T-cell (primary cell): ENCODE data around the gene SRR. TPM values are rescaled to one million over a fixed set of nuclear protein-coding genes. Genes with fewer than 3 reads are reported as not detected.
"Not testable (repeated sequence)": the region's sequence is repeated elsewhere in the genome, so short reads cannot be mapped to it uniquely, and the experiment has no call there.

Source experiments
- ATAC-seq, 4 experiments: fragments of 200-7000 bp in 3 of 4; fragments of 150-1000 bp in 1 of 4; cut with Tn5 transposase; replicated peaks in 1 of 4; 1 replicate in 3 of 4; 2 replicates in 1 of 4; pipeline ENCODE4 v1.10.0; 2021; ENCODE audit warnings: moderate library complexity in 3 of 4, mild to moderate bottlenecking in 2 of 4, moderate number of reproducible peaks in 1 of 4
- CTCF ChIA-PET, 2 donors: fragments of 300-600 bp; sonication (Branson Sonifier 250); formaldehyde crosslinking; loops; one replicate each; lab custom pipeline; 2022; ENCODE audit warnings: antibody characterized with exemption in 2 of 2; lab: Charles Lee
- POLR2A ChIA-PET, 2 donors: fragments of 300-600 bp; sonication (Branson Sonifier 250); formaldehyde crosslinking; loops; one replicate each; lab custom pipeline; 2022; ENCODE audit warnings: antibody characterized with exemption in 2 of 2; lab: Charles Lee
- DNase-seq, 35 experiments: peaks; one replicate each; pipeline versions ENCODE4 v3.0.0 to v3.0.0-alpha.2; 2013 to 2023
- H3K27ac ChIP-seq: one replicate; pipeline ENCODE4 v1.5.1; 2013; ENCODE audit warnings: low read length
- H3K27me3 ChIP-seq, 2 experiments: replicated peaks in 1 of 2; 1 replicate in 1 of 2; 2 replicates in 1 of 2; pipeline versions ENCODE4 v1.6.1 to v1.7.0; 2013; ENCODE audit warnings: low read length in 1 of 2, mixed read lengths in 1 of 2; ENCODE audit not compliant: control insufficient read depth in 2 of 2, insufficient read depth in 2 of 2; ENCODE audit errors: extremely low read depth in 1 of 2
- H3K36me3 ChIP-seq, 2 donors: 1 replicate in 1 of 2; 2 replicates in 1 of 2; pipeline versions ENCODE4 v1.6.1 to v1.7.0; 2013; ENCODE audit warnings: low read length in 1 of 2; ENCODE audit not compliant: control insufficient read depth in 2 of 2, insufficient read depth in 1 of 2; ENCODE audit errors: extremely low read depth in 1 of 2
- H3K4me1 ChIP-seq, 2 experiments: 1 replicate in 1 of 2; 2 replicates in 1 of 2; pipeline versions ENCODE4 v1.6.1 to v1.7.0; 2013; ENCODE audit warnings: low read length in 2 of 2, mixed read lengths in 1 of 2; ENCODE audit not compliant: insufficient read depth in 2 of 2, control insufficient read depth in 1 of 2; ENCODE audit errors: extremely low read depth in 1 of 2
- H3K4me3 ChIP-seq, 2 donors: 1 replicate in 1 of 2; 2 replicates in 1 of 2; pipeline versions ENCODE4 v1.5.1 to v1.7.0; 2013; ENCODE audit warnings: mild to moderate bottlenecking in 2 of 2, low read length in 1 of 2, moderate library complexity in 1 of 2; ENCODE audit not compliant: control insufficient read depth in 1 of 2; ENCODE audit errors: extremely low read depth in 1 of 2
- H3K9me3 ChIP-seq: 2 replicates; pipeline ENCODE4 v1.7.0; 2013
- H3K27ac Mint-ChIP-seq, 2 donors: one replicate each; pipeline ENCODE4 v1.8.0; 2020 to 2021; ENCODE audit warnings: mild to moderate bottlenecking in 2 of 2, mixed read lengths in 2 of 2
- H3K27me3 Mint-ChIP-seq, 2 donors: one replicate each; pipeline ENCODE4 v1.8.0; 2021 to 2022; ENCODE audit warnings: mixed read lengths in 2 of 2
- H3K36me3 Mint-ChIP-seq: one replicate; pipeline ENCODE4 v1.8.0; 2021; ENCODE audit warnings: mixed read lengths
- H3K4me1 Mint-ChIP-seq, 3 donors: one replicate each; pipeline ENCODE4 v1.8.0; 2020 to 2022; ENCODE audit warnings: mixed read lengths in 3 of 3, mild to moderate bottlenecking in 1 of 3
- H3K4me3 Mint-ChIP-seq, 3 donors: one replicate each; pipeline ENCODE4 v1.8.0; 2020 to 2022; ENCODE audit warnings: mild to moderate bottlenecking in 3 of 3, mixed read lengths in 3 of 3, moderate library complexity in 3 of 3
- H3K9me3 Mint-ChIP-seq, 3 donors: one replicate each; pipeline ENCODE4 v1.8.0; 2020 to 2022; ENCODE audit warnings: mixed read lengths in 3 of 3
- WGBS: methylation state at CpG from one replicate; pipeline ENCODE4 v1.1.5; 2013; ENCODE audit warnings: missing lambda C conversion rate; ENCODE audit not compliant: insufficient coverage; 5-methylcytosine and 5-hydroxymethylcytosine counted together
- total RNA-seq, 35 experiments: library from RNA in 6 of 35; stranded (reverse) in 6 of 35; fragments of 120-200 nt in 1 of 35; gene quantifications; one replicate each; pipeline versions ENCODE4 v1.2.1 to v1.2.4 and lab custom pipeline; 2013 to 2026

The SRR gene, protein sequence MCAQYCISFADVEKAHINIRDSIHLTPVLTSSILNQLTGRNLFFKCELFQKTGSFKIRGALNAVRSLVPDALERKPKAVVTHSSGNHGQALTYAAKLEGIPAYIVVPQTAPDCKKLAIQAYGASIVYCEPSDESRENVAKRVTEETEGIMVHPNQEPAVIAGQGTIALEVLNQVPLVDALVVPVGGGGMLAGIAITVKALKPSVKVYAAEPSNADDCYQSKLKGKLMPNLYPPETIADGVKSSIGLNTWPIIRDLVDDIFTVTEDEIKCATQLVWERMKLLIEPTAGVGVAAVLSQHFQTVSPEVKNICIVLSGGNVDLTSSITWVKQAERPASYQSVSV
- total RNA-seq: 1 to 10 TPM; 3.5 to 8.8 (median 5.2) TPM
- total RNA-seq (2013): 7.2 TPM
- total RNA-seq (lab: John Stamatoyannopoulos, UW): 0.63 to 6.1 (median 3.0) reads per million in 29 experiments

DNA sequence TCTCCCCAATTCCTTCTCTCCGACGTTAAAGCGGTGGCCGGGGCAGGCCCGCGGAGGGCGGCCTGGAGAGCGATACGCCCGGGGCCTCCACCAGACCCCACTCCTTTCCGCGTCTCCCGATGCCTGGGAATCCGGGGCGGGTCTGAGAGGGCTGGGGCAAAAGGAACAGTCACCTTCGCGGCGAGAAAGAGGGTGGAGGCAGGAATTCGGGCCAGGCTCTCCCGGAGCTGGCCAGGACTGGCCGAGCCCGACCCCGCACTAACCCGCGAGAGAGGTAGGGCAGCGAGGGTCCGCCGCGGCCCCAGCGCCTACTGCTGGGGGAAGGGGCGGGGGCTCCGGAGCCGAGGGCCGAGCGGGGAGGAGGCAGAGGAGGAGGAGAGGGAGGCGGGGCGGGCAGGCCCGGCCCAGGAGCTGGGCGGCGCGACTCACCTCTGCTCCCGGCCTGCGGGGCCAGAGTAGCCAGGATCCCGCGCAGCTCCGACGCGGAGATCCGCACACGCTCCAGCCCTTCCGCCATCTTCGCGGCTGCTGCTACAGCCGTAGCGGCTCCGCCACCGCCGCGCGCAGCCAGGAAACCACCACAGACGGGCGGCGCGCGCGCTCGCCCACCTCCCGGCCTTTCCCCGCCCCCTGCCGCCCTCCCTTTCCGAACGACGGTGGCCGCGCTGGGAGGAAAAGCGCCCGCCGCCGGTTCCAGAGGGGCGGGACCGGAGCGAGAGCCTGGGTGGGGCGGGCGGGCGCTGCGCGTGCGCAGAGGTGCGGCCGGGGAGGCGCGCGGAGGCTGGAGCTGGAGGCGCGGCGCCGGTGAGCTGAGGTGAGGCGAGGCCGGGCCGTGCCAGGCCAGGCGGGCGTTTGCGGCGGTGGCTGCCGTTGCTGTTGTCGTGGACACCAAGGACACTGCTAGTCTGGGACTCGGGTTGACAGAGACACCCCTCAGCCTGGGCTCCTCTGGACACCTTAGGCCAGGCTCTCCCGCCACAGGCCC, at the start of gene SRR, which contains the start of gene SMG6:
Gene SRR, plus strand, starts transcription at position 747 of the 985 bp plus-strand sequence. CDS start 11,611 bp downstream, outside the sequence.
Gene SMG6, minus strand, starts transcription at position 582 of the 985 bp plus-strand sequence. Its CDS starts 65 bp downstream, at position 517.
- CTCF ChIA-PET: no interaction called here
- peaks cover 42 to 54% (median 46%) of the 10 kb centered on the region in 3 donors for H3K4me1 Mint-ChIP-seq
- no peaks in the 10 kb centered on the region for H3K27me3 Mint-ChIP-seq

DNA sequence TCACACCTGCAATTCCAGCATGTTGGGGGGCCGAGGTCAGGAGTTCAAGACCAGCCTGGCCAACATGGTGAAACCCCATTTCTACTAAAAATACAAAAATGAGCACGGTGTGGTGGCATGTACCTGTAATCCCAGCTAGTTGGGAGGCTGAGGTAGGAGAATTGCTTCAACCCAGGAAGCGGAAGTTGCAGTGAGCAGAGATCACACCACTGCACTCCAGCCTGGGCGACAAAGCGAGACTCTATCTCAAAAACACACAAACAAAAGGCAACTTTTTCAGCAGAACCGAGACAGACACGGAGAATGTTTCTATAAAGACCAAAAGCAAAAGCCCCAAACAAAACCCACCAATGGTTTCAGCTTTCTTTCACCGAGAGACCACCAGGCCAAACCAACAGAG, 44.9 kb upstream of the SRR start:
- H3K4me3 ChIP-seq, ATAC-seq, H3K9me3 ChIP-seq, DNase-seq, H3K27me3 Mint-ChIP-seq, H3K36me3 ChIP-seq, H3K9me3 Mint-ChIP-seq, H3K27me3 ChIP-seq: not testable (repeated sequence)
- WGBS: no CpG with 5 or more reads among the region's 8 CpGs
- Mint-ChIP-seq H3K36me3 (peaks cover 32% of the 10 kb centered on the region), H3K4me3 (peak overlapping the region; percentile 63 to 72 (median 69)), H3K4me1 (peaks cover 68 to 73% (median 69%) of the 10 kb centered on the region in 3 donors), H3K27ac (peak overlapping the region; percentile 93 to 97)
- H3K4me1 ChIP-seq: peaks cover 48 to 66% of the 10 kb centered on the region in 2 experiments
- POLR2A ChIA-PET: interaction anchor here (0.7 to 1.1 kb wide), 2 partner anchors 78 to 204 kb away, joined by 3 read pairs; partner anchors contain the start of genes HIC1 (in 1 of the 2) and TSR1 (in 1 of the 2)
- CTCF ChIA-PET: interaction anchor here in 1 of 2 donors (0.8 to 2.0 kb wide), 2 partner anchors 14 to 22 kb away, joined by 4 to 10 read pairs; no protein-coding TSS in a partner anchor
- peak overlapping the region; percentile 92 for H3K27ac ChIP-seq

More for the DNA sequence above, at the start of gene SRR, which contains the start of gene SMG6:
- peak within 1 kb of the TSS; percentile 79 to 90 for H3K4me3 ChIP-seq
- peaks cover 7 to 29% of the 10 kb centered on the region in 2 experiments for H3K4me1 ChIP-seq
- H3K9me3 ChIP-seq: no peaks in the 10 kb centered on the region
- Mint-ChIP-seq H3K27ac (peak within 1 kb of the TSS; percentile 75 to 86), H3K9me3 (no peaks in the 10 kb centered on the region), H3K36me3 (peaks cover 13% of the 10 kb centered on the region), H3K4me3 (peak within 1 kb of the TSS; percentile 85 to 92 (median 88))
- H3K27ac ChIP-seq: peak within 1 kb of the TSS; percentile 58
- no peaks in the 10 kb centered on the region for H3K27me3 ChIP-seq
- ATAC-seq (peak; percentile 84 to 93 (median 86)), DNase-seq (peak; percentile 87 to 97 (median 95))
- peaks cover 7 to 18% of the 10 kb centered on the region in 2 donors for H3K36me3 ChIP-seq
- POLR2A ChIA-PET: interaction anchor here (0.6 to 1.0 kb wide), 3 partner anchors 27 to 199 kb away, joined by 3 to 7 read pairs (median 4); no protein-coding TSS in a partner anchor
- WGBS: under 1% methylated on average over 97 of the region's 108 CpGs

DNA sequence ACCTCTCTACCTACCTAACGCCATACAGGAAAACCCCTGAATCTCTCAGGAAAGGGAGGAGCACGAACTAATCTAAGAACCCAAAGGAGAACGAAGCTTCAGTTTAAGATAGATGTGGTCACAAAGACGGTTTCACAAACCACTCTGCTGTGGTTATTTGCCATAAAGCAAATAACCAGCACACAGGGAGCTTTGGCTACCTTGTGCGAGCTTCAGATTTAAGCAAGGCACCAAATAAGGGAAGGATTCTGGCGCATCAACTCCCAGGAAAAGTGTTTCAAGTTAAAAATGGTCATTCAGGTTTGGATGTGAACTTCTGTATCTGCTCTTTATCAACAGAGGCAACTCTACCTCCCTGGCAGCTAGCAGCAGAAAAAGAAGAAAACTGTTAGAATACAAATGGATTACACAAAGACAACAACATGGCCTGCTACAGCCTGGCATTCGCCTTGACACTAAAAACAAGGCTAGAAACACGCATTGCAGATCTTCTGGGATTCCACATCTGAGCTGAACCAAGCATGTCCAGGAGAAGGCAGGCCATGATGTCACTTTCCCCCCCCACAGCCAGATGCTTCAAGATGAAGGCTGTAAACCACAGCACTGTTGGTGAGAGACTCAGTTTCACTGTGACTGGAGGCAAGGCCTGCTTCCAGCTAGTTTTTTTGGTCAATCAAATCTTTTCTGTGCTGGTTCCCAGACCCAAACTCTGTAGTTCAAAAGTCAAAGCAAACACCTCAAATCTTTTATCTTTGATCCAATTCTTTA, 43.8 kb upstream of the SRR start:
- Mint-ChIP-seq H3K4me3 (peak overlapping the region; percentile 58 to 72 (median 63)), H3K36me3 (peaks cover 27% of the 10 kb centered on the region), H3K9me3 (no peaks in the 10 kb centered on the region), H3K27me3 (no peaks in the 10 kb centered on the region), H3K4me1 (peaks cover 68 to 73% (median 70%) of the 10 kb centered on the region in 3 donors), H3K27ac (peak overlapping the region; percentile 93 to 97)
- peak overlapping the region; percentile 92 for H3K27ac ChIP-seq
- H3K9me3 ChIP-seq: no peaks in the 10 kb centered on the region
- H3K36me3 ChIP-seq: no peaks in the 10 kb centered on the region
- ATAC-seq (peak; percentile 58 to 82 (median 65)), DNase-seq (peak in 34 of 35 experiments; percentile 8 to 83 (median 46))
- peaks cover 51 to 70% of the 10 kb centered on the region in 2 experiments for H3K4me1 ChIP-seq
- peak overlapping the region in 1 of 2 donors; percentile 11 for H3K4me3 ChIP-seq
- ChIA-PET POLR2A (interaction anchor here (0.6 to 1.1 kb wide), 5 partner anchors 9 to 439 kb away, joined by 3 to 6 read pairs (median 3); partner anchors contain the start of gene TSR1 (in 1 of the 2)), CTCF (interaction anchor here in 1 of 2 donors (0.6 to 0.8 kb wide), 4 partner anchors 15 to 680 kb away, joined by 3 to 10 read pairs (median 6); no protein-coding TSS in a partner anchor)
- no peaks in the 10 kb centered on the region for H3K27me3 ChIP-seq
- WGBS: 0% methylated on average over 3 of the region's 8 CpGs

DNA sequence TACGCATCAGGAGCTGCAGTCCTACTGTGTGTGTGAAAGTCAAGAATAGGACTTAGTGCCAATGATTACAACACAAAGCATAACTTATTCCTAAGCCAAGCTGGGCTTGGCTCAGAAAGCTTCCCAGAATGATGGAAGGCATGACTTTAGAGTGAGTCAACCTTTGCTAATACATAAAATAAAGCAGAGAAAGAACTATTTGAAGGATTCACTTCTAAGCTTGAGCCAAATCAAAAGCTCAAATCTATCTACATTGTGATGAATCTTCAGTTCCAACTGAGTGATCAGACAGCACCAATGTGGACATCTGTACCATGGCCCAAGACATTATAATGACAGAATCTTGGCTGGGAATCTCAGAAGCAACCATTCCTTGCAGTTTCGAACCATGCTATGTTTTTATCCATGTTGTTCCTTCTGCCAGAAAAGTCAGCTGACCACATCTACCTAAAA, 41.6 kb upstream of the SRR start:
- Mint-ChIP-seq H3K36me3 (peaks cover 24% of the 10 kb centered on the region), H3K9me3 (no peaks in the 10 kb centered on the region), H3K4me3 (peak overlapping the region in 1 of 3 donors; percentile 49), H3K4me1 (peaks cover 89 to 90% (median 89%) of the 10 kb centered on the region in 3 donors), H3K27me3 (no peaks in the 10 kb centered on the region), H3K27ac (peak overlapping the region; percentile 95 to 99)
- ATAC-seq (no peak), DNase-seq (no peak)
- Histone ChIP-seq H3K4me1 (peaks cover 72 to 89% of the 10 kb centered on the region in 2 experiments), H3K27ac (peak overlapping the region; percentile 94), H3K27me3 (no peaks in the 10 kb centered on the region), H3K36me3 (no peaks in the 10 kb centered on the region), H3K9me3 (no peaks in the 10 kb centered on the region), H3K4me3 (no peak overlapping the region)
- WGBS: 100% methylated on average over 1 of the region's 2 CpGs
- ChIA-PET CTCF (interaction anchor here (0.7 to 1.5 kb wide), 3 partner anchors 16 to 18 kb away, joined by 3 to 4 read pairs (median 3); no protein-coding TSS in a partner anchor), POLR2A (interaction anchor here in 1 of 2 donors (0.8 kb wide), 1 partner anchor 49 kb away, joined by 3 read pairs; no protein-coding TSS in a partner anchor)
